Dermis microvascular lymphatic vessel endothelial cell (primary cell): ENCODE measurements around the gene GLIS1. TPM values are rescaled to one million over a fixed set of nuclear protein-coding genes. Genes with fewer than 3 reads are reported as not detected.
"Not testable (repeated sequence)": the region's sequence is repeated elsewhere in the genome, so short reads cannot be mapped to it uniquely, and the experiment has no call there.

Source experiments
- DNase-seq, 2 donors: peaks; one replicate each; pipeline versions ENCODE4 v3.0.0 to v3.0.0-alpha.2; 2010; ENCODE audit warnings: low read depth in 2 of 2
- total RNA-seq: library from RNA; depleted of rRNA; stranded (reverse); fragments of >200 nt; gene quantifications from 2 replicates; pipeline ENCODE4 v1.2.1, GENCODE V29; 2014

Gene GLIS1
- under 0.01 TPM in 1 of 2 replicates, not detected in the other for total RNA-seq

DNA sequence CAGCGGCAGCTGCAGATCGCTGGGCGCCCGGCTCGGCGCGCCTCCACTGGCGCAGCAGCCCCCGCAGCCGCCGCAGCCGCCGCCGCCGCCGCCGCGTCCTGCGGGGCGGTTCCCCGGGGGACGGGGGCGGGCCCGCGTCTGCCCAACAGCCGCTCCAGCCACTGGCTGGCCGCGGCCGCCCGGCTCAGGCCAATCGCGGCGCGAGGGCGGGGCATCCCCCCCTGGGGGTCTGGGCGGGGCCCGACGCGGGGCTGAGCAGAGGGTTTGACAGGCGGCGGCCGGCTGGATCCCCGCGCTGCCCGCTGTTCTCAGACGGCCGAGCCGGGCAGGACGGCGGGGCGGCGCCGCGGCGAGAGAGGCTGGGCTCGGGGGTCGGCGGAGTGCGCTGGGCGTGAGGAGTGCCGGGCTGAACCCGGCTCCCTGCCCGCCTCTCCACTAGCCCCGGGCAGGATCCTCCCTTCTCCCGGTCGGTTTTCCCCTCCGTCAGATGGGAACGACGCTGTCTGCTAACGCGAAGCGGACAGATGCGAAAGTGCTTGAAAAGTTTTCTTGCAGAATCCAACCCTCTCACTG is at the start of gene GLIS1:
Gene GLIS1, minus strand, starts transcription at position 56 of the 573 bp plus-strand sequence. CDS start 1,100 bp downstream, outside the sequence.
- peak; percentile 22 to 89 for DNase-seq

GRCh38 chr1:53787655-53788054 is 48.7 kb upstream of the GLIS1 start:
- no peak for DNase-seq

GRCh38 chr1:53783056-53783455 is 44.1 kb upstream of the GLIS1 start:
- no peak for DNase-seq

DNA sequence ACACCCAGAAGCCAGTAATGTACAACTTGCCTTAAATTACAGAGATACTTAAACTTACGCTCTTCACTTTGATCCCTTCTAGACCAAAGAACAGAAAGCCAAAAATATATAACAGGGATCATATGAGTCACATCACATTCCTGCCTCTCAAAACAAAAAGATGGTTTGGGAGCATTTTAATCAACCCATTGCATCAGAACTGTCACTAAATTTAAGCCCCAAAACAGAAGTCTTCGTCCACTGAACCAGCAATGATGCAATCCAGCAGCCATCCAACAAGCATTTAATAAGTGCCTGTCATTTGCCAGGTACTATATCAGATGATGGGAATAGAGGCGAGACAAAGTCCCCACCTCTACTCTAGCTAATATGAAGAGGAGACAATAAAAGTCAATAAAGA is 42.7 kb upstream of the GLIS1 start:
- DNase-seq = no peak

DNA sequence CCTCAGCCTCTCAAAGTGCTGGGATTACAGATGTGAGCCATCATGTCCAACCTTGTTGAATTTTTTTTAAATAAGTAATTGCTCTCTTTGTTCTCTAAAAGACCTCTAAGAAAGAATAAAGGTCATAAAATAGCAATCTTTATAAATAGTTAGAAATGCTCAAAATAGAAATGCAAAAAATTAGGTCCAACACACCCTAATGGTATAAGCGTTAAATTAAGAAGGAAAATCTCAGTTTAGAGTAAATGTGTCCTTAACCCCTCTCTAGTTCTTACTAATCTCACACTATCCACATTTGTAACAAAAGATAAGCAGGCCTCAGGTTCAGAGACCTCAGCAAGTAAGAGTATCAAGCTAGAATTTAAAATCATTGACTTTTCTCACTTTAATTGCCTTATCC is 38.3 kb upstream of the GLIS1 start:
- no peak for DNase-seq

GRCh38 chr1:53771648-53772047 is 32.7 kb upstream of the GLIS1 start:
- no peak for DNase-seq

DNA sequence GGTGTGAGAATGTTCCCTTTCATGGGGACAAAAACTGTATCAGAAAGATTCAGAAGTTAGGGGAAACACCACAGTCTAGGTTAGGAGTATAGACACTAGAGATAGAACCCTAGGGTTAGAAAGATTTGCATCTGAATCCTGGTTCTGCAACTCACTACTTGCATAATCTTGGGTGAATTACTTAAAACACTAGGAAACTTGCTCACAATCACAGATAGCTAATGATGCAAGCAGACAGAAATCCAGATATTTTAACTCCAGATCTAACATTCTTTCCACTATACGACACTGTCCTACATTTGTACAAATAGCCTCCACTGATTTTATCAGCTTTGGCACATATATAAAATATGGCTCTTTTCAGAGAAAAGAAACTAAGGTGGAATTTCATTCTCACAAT is 30.8 kb upstream of the GLIS1 start:
- DNase-seq = no peak

DNA sequence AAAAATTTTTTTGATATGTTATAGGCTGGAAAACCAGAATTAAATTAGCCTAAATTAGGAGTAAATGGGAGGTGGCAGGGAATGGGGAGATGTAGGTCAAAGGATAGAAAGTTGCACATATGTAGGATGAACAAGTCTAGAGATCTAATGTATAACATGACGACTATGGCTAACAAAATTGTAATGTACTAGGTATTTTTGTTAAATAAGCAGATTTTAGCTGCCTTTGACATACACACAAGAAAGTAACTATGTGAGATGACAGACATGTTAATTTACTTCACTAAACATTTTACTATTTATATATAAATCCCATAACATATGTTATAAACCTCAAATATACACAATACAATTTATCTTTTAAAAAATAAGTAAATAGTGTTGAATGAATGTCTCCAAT is 30.2 kb upstream of the GLIS1 start:
- DNase-seq = no peak

DNA sequence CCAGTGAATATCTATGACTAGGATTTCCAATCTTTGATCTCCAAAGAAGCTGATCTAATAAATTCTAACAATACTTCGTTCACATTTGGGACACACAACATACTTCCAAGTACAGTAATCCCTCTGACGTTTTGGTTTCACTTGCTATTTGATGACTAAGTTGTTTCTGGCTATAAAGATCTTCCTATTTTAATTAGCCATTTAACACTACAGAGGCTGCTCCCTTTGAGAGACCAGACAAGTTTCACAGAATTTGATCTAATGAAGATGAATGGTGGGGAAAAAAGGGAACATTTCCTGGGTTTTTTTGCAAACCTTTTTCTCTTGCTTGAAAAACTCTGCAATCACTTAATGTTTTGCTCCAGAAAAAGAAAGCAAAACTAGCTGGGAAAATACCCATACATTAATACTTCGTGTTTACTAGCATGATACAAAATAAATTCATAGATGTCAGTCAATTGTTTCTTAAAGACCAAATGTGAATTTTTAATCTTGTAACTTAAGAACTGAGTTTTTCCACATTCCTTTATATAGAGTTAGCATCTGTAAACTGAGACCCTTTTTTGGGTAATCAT is 28.0 kb upstream of the GLIS1 start:
- peak; percentile 38 to 61 for DNase-seq

DNA sequence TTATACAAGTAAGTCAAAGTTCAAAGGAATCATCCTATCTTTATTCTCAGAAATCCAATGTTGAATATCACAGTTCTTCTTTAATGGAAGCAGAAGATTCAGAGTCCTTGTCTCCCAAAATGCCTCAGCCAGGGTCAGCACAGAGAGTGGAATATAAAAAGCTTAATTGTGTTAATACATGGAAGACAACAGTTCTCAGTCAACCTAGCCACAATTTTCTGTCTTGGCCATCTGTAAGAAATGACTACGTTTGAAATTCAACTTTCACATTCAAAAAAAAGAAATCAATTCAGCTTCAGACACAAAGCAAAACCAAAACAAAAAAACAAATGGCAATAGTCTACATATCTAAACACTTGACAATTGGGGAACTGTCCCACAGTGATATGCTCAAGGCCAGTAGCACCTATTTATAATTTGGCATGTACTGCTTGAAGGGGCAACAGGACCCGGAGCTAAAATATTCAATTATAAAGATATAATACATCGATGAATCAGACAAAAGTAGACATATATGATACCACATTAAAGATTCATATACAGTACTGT is 27.3 kb upstream of the GLIS1 start:
- no peak for DNase-seq

DNA sequence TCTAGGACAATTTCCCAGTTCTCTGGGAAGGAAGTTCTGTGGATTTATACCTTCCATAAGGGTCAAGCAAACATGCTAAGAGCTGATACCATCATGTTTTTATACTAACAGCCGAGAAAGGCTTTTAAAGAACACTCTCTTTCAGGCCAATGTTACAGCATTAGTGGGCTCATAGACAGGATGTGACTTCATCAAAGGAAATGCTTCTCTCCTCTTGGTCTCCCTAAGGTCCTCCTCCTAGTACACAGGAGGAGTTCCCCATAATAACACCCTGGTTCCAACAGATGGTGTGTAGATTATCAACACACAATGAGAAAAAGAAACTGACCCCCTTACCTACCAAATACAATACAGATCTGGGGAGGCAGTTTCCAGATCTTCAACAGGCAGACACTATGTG is 26.7 kb upstream of the GLIS1 start:
- peak in 1 of 2 donors; percentile 86 for DNase-seq

DNA sequence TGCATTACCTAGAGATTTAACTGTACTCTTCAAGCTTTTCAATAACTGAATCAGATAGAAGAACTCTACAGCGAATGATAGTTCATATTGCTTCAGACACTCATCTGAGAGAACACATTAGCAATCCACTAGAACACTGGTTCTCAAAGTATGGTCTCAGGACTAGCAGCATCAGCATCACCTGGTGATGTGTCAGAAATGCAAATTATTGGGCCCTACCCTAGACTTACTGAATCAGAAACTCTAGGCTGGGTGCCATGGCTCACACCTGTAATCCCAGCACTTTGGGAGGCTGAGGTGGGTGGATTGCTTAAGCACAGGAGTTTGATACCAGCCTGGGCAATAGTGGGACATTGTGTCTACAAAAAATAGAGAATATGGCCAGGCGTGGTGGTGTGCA is 24.9 kb upstream of the GLIS1 start:
- no peak for DNase-seq

GRCh38 chr1:53763461-53763860 is 24.5 kb upstream of the GLIS1 start:
- no peak for DNase-seq

DNA sequence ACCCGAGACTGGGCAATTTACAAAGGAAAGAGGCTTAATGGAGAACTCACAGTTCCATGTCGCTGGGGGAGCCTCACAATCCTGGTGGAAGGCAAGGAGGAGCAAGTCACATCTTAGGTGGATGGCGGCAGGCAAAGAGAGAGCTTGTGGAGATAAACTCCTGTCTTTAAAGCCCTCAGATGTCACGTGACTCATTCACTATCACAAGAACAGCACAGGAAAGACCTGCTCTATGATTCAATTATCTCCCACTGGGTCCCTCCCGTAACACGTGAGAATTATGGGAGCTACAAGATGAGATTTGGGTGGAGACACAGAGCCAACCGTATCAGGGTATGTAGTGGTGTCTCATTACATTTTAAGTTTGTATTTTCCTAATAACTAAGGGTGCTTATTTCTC is 21.5 kb upstream of the GLIS1 start:
- DNase-seq = not testable (repeated sequence)

DNA sequence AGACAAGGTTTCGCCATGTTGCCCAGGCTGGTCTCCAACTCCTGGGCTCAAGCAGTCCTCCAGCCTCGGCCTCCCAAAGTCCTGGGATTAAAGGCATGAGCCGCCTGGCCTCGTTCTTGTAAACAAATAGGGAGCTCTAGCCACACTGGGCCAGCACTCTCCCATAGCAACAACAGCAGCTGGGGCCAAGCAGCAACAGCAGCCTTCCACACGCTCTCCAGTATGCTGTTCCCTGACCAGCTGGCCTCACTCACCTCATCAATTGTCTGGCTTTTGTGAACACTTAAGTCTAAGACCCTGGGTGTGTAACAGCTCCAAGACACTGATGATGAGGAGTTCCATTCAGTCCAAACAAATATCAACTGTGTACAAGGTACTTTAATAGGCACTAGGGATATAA is 16.9 kb upstream of the GLIS1 start:
- no peak for DNase-seq

- DNase-seq = peak; percentile 58 to 63
Measured at GRCh38 chr1:53754484-53755312, 15.7 kb upstream of the GLIS1 start.

DNA sequence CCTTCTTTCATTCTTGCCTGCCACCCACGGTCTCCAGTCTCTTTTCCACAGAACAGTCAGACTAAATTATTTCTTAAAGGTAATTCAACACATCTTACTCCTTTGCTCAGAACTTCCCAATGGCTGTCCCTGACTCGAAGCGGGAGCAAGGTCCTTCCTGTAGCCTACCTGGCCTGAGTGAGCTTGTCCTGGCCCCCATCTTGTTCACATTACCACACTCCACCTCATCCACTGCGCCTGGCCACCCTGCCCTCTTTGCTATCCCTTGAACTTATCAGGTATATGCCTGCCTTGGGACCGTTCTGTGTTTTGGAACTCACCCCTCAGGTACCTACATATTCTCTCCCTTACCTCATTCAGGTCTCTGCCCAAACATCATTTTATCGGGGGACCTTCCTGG is 13.3 kb upstream of the GLIS1 start:
- no peak for DNase-seq

- no peak for DNase-seq
Measured at GRCh38 chr1:53747841-53748240, 8.9 kb upstream of the GLIS1 start.

- DNase-seq = no peak
Measured at GRCh38 chr1:53740621-53741105, 1.7 kb upstream of the GLIS1 start.

GRCh38 chr1:53738205-53739108 is 507 bp downstream of the GLIS1 start:
- no peak for DNase-seq

DNA sequence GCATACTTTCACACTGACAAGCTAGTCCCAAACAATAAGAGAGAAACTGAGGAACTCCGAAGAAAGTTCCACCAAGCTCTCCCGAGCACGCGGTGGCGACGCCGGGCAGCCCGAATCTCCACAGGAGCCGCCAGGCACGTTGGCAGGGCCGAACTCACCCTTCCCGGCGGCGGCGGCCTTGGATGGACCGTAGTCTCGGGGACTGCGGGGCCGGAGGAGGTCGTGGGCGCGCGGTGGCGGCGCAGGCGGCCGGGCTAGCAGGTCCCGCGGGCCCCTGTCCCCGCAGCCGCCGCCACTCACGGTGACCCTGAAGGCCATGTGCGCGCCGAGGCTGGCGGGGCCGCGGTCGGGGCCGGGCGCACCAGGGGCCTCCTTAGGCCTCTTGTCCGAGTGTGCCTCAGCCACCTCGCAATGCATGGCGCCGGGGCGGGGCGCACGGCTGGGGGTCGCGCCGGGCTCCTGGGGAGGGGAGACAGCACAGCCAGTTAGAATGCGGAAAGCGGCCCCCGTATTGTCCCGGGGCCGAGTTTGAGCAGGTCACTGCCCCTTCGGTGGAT is 1.2 kb downstream of the GLIS1 start:
- DNase-seq = no peak
